Vagina (tissue), 2 donors: ENCODE results near the gene PRF1. TPM values are rescaled to one million over a fixed set of nuclear protein-coding genes. Genes with fewer than 3 reads are reported as not detected.

Experiments used
- DNase-seq, 2 donors: peaks; one replicate each; pipeline ENCODE4 v3.0.0-alpha.2; 2017; ENCODE audit errors: extremely low spot score in 2 of 2
- H3K27ac ChIP-seq: fragments of 200-600 bp; sonication (generic); one replicate; pipeline ENCODE4 v1.5.1; 2019
- H3K27me3 ChIP-seq: fragments of 200-600 bp; sonication (generic); one replicate; pipeline ENCODE4 v1.5.1; 2019
- H3K36me3 ChIP-seq, 2 donors: fragments of 200-600 bp; sonication (generic); one replicate each; pipeline ENCODE4 v1.5.1; 2017 to 2019
- H3K4me1 ChIP-seq: fragments of 200-600 bp; sonication (generic); one replicate; pipeline ENCODE4 v1.5.1; 2019
- H3K4me3 ChIP-seq, 2 donors: fragments of 200-600 bp; sonication (generic); 1 replicate in 1 of 2; 2 replicates in 1 of 2; pipeline ENCODE4 v1.5.1; 2016 to 2019
- H3K9me3 ChIP-seq: fragments of 200-600 bp; sonication (generic); one replicate; pipeline ENCODE4 v1.5.1; 2019
- CTCF ChIP-seq, 3 experiments: fragments of 450-650 bp in 2 of 3; fragments of 200-600 bp in 1 of 3; sonication (generic) in 1 of 3; IDR thresholded peaks; one replicate each; pipeline ENCODE4 v1.5.1; 2017 to 2019; ENCODE audit warnings: antibody characterized with exemption in 3 of 3, mild to moderate bottlenecking in 2 of 3, moderate library complexity in 2 of 3
- POLR2A ChIP-seq, 2 donors: fragments of 450-650 bp; IDR thresholded peaks; one replicate each; pipeline ENCODE4 v1.6.1; 2017; ENCODE audit warnings: antibody characterized with exemption in 2 of 2, mild to moderate bottlenecking in 2 of 2, moderate library complexity in 2 of 2
- POLR2AphosphoS5 ChIP-seq, 2 donors: sonication (generic); formaldehyde crosslinking; IDR thresholded peaks; one replicate each; pipeline ENCODE4 v1.9.0; 2017; ENCODE audit warnings: antibody characterized with exemption in 2 of 2, mild to moderate bottlenecking in 2 of 2, low read depth in 1 of 2; ENCODE audit not compliant: insufficient read depth in 1 of 2
- intact Hi-C: fragments of 100-400 bp; cut with DNase I; formaldehyde crosslinking; loops from one replicate; pipeline ENCODE4 v1.15.1; 2023
- total RNA-seq: library from RNA; depleted of rRNA; stranded (reverse); fragments of >200 nt; gene quantifications from one replicate; pipeline ENCODE4 v1.2.3, GENCODE V29; 2016

Gene PRF1
- total RNA-seq, 1 donor from 2014 or later, result 20.9 TPM

GRCh38 chr10:70596110-70596798 is 6.3 kb downstream of the PRF1 start:
- H3K27ac ChIP-seq, result no peak overlapping the region
- TF ChIP-seq POLR2AphosphoS5 (IDR thresholded peaks at IDR 0.05; ENCODE audit: insufficient read depth in 1 of 2, low read depth in 1 of 2) (no peak), CTCF (IDR thresholded peaks at IDR 0.05) (no peak), POLR2A (IDR thresholded peaks at IDR 0.05) (no peak)
- intact Hi-C loops, result no loop called here
- no peaks in the 10 kb centered on the region for H3K27me3 ChIP-seq
- no peak overlapping the region for H3K4me3 ChIP-seq
- peak in 1 of 2 donors; percentile 56 for DNase-seq
- no peaks in the 10 kb centered on the region for H3K36me3 ChIP-seq
- H3K9me3 ChIP-seq, result no peaks in the 10 kb centered on the region
- H3K4me1 ChIP-seq, result no peaks in the 10 kb centered on the region

GRCh38 chr10:70595566-70596016 is 7.0 kb downstream of the PRF1 start:
- intact Hi-C loops, result no loop called here
- Histone ChIP-seq H3K4me1 (no peaks in the 10 kb centered on the region), H3K36me3 (no peaks in the 10 kb centered on the region), H3K4me3 (no peak overlapping the region), H3K27me3 (no peaks in the 10 kb centered on the region), H3K9me3 (no peaks in the 10 kb centered on the region), H3K27ac (no peak overlapping the region)
- TF ChIP-seq CTCF (IDR thresholded peaks at IDR 0.05) (no peak), POLR2A (IDR thresholded peaks at IDR 0.05) (no peak), POLR2AphosphoS5 (IDR thresholded peaks at IDR 0.05; ENCODE audit: insufficient read depth in 1 of 2, low read depth in 1 of 2) (no peak)
- peak in 1 of 2 donors; percentile 67 for DNase-seq

- H3K27ac ChIP-seq, result no peak overlapping the region
- H3K27me3 ChIP-seq, result no peaks in the 10 kb centered on the region
- peaks cover 8% of the 10 kb centered on the region for H3K4me1 ChIP-seq
- H3K9me3 ChIP-seq, result no peaks in the 10 kb centered on the region
- TF ChIP-seq POLR2AphosphoS5 (IDR thresholded peaks at IDR 0.05; ENCODE audit: insufficient read depth in 1 of 2, low read depth in 1 of 2) (no peak), POLR2A (IDR thresholded peaks at IDR 0.05) (no peak), CTCF (IDR thresholded peaks at IDR 0.05) (no peak)
- DNase-seq, result no peak
- H3K36me3 ChIP-seq, result no peaks in the 10 kb centered on the region
- intact Hi-C loops, result no loop called here
- H3K4me3 ChIP-seq, result no peak overlapping the region
These were observed 8.4 kb downstream of the PRF1 start for GRCh38 chr10:70594161-70594560.

GRCh38 chr10:70593513-70593890 is 9.0 kb downstream of the PRF1 start:
- Histone ChIP-seq H3K9me3 (no peaks in the 10 kb centered on the region), H3K27me3 (no peaks in the 10 kb centered on the region), H3K36me3 (no peaks in the 10 kb centered on the region), H3K4me3 (no peak overlapping the region), H3K27ac (no peak overlapping the region), H3K4me1 (peaks cover 12% of the 10 kb centered on the region)
- TF ChIP-seq POLR2A (IDR thresholded peaks at IDR 0.05), result no peak
- no peak for TF ChIP-seq POLR2AphosphoS5 (IDR thresholded peaks at IDR 0.05; ENCODE audit: insufficient read depth in 1 of 2, low read depth in 1 of 2)
- no peak for TF ChIP-seq CTCF (IDR thresholded peaks at IDR 0.05)
- no peak for DNase-seq
- intact Hi-C loops, result no loop called here

- no peak overlapping the region for H3K4me3 ChIP-seq
- no peaks in the 10 kb centered on the region for H3K27me3 ChIP-seq
- DNase-seq, result no peak
- H3K36me3 ChIP-seq, result no peaks in the 10 kb centered on the region
- intact Hi-C loops, result no loop called here
- TF ChIP-seq POLR2A (IDR thresholded peaks at IDR 0.05) (no peak), POLR2AphosphoS5 (IDR thresholded peaks at IDR 0.05; ENCODE audit: insufficient read depth in 1 of 2, low read depth in 1 of 2) (no peak), CTCF (IDR thresholded peaks at IDR 0.05) (no peak)
- peaks cover 12% of the 10 kb centered on the region for H3K4me1 ChIP-seq
- H3K9me3 ChIP-seq, result no peaks in the 10 kb centered on the region
- no peak overlapping the region for H3K27ac ChIP-seq
These were observed 9.6 kb downstream of the PRF1 start for GRCh38 chr10:70592746-70593512.
